Endothelial cell of umbilical vein (primary cell): ENCODE measurements around the gene VAV3. TPM values are rescaled to one million over a fixed set of nuclear protein-coding genes. Genes with fewer than 3 reads are reported as not detected.

ENCODE experiments used
- BruUV-seq: library from RNA; stranded (reverse); fragments of 400-500 nt; replicated peaks from 2 replicates; lab custom pipeline; 2021; lab: Mats Ljungman, UMichigan
- CTCF ChIA-PET: fragments of 300-600, 350-600 bp; sonication (Branson Sonifier 250); formaldehyde crosslinking; loops from one replicate; lab custom pipeline; 2021; ENCODE audit warnings: antibody characterized with exemption, inconsistent platforms; lab: Charles Lee
- POLR2A ChIA-PET: fragments of 300-600, 350-600 bp; sonication (Branson Sonifier 250); formaldehyde crosslinking; loops from one replicate; lab custom pipeline; 2021; ENCODE audit warnings: antibody characterized with exemption, inconsistent platforms; lab: Charles Lee
- DNase-seq: peaks from one replicate; pipeline ENCODE4 v3.0.0-alpha.2; 2011; ENCODE audit warnings: low read depth, low spot score
- FAIRE-seq: peaks from 2 replicates; lab custom pipeline; 2011; peaks lifted over from hg19 to GRCh38; lab: Jason Lieb, UNC
- H2AFZ ChIP-seq: 2 replicates; pipeline ENCODE4 v1.6.0; 2012; ENCODE audit warnings: low read depth, low read length, control low read depth, inconsistent platforms
- H3K27ac ChIP-seq: 2 replicates; pipeline ENCODE4 v1.5.1; 2011; ENCODE audit warnings: low read depth, mild to moderate bottlenecking, control low read depth, low read length, moderate library complexity; ENCODE audit not compliant: insufficient read depth
- H3K27me3 ChIP-seq, 2 experiments: 2 replicates each; pipeline versions ENCODE4 v1.6.0 to v1.6.1; 2011; ENCODE audit warnings: low read length in 2 of 2, mixed read lengths in 1 of 2; ENCODE audit not compliant: control insufficient read depth in 2 of 2, insufficient read depth in 2 of 2
- H3K36me3 ChIP-seq, 2 experiments: 2 replicates in 1 of 2; 3 replicates in 1 of 2; pipeline ENCODE4 v1.5.1; 2011; ENCODE audit warnings: low read length in 2 of 2, mild to moderate bottlenecking in 1 of 2, moderate library complexity in 1 of 2; ENCODE audit not compliant: control insufficient read depth in 2 of 2, insufficient read depth in 2 of 2; ENCODE audit errors: extremely low read depth in 1 of 2
- H3K4me1 ChIP-seq: 3 replicates; pipeline ENCODE4 v1.5.1; 2011; ENCODE audit warnings: mild to moderate bottlenecking, low read length; ENCODE audit not compliant: control insufficient read depth, insufficient read depth; ENCODE audit errors: extremely low read depth
- H3K4me2 ChIP-seq: 2 replicates; pipeline ENCODE4 v1.6.1; 2011; ENCODE audit warnings: low read length, control low read depth, mixed read lengths; ENCODE audit not compliant: insufficient read depth
- H3K4me3 ChIP-seq, 3 experiments: fragments of 200-600 bp in 1 of 3; sonication (generic), shearing (Covaris generic) in 1 of 3; replicated peaks in 1 of 3; 2 replicates each; pipeline ENCODE4 v1.5.1; 2011 to 2016; ENCODE audit warnings: control low read depth in 3 of 3, low read length in 3 of 3, mild to moderate bottlenecking in 2 of 3, inconsistent platforms in 1 of 3, low read depth in 1 of 3, moderate library complexity in 1 of 3; ENCODE audit not compliant: insufficient read depth in 1 of 3
- H3K79me2 ChIP-seq: 2 replicates; pipeline ENCODE4 v1.6.0; 2012; ENCODE audit warnings: low read length, inconsistent platforms; ENCODE audit not compliant: control insufficient read depth, insufficient read depth
- H3K9ac ChIP-seq: replicated peaks from 2 replicates; pipeline ENCODE3; 2011; ENCODE audit warnings: low read length, control low read depth; ENCODE audit not compliant: insufficient read depth; ENCODE audit errors: extremely low read depth
- H3K9me1 ChIP-seq: replicated peaks from 3 replicates; pipeline ENCODE4 v1.6.0; 2011; ENCODE audit warnings: mild to moderate bottlenecking, low read length; ENCODE audit not compliant: control insufficient read depth, insufficient read depth; ENCODE audit errors: extremely low read depth
- H3K9me3 ChIP-seq: replicated peaks from 2 replicates; pipeline ENCODE4 v1.5.1; 2012; ENCODE audit warnings: low read length, inconsistent platforms; ENCODE audit not compliant: control insufficient read depth, insufficient read depth
- H4K20me1 ChIP-seq: replicated peaks from 2 replicates; pipeline ENCODE3; 2011; ENCODE audit warnings: mild to moderate bottlenecking, low read length; ENCODE audit not compliant: control insufficient read depth, insufficient read depth; ENCODE audit errors: extremely low read depth
- EZH2 ChIP-seq: IDR thresholded peaks from 2 replicates; pipeline ENCODE4 v1.6.1; 2012; ENCODE audit warnings: borderline replicate concordance, low read depth, mild to moderate bottlenecking, moderate library complexity, low read length, inconsistent platforms; ENCODE audit not compliant: severe bottlenecking
- FOS ChIP-seq: IDR thresholded peaks from 2 replicates; pipeline ENCODE4 v1.6.1; 2011; ENCODE audit warnings: mild to moderate bottlenecking, low read length, moderate library complexity, borderline replicate concordance; ENCODE audit not compliant: insufficient read depth
- GATA2 ChIP-seq: IDR thresholded peaks from 2 replicates; pipeline ENCODE4 v1.7.0; 2011; ENCODE audit warnings: low read depth, mild to moderate bottlenecking, moderate library complexity, mixed read lengths, low read length; ENCODE audit not compliant: insufficient read length, insufficient read depth
- JUN ChIP-seq: IDR thresholded peaks from 2 replicates; pipeline ENCODE4 v1.6.1; 2011; ENCODE audit warnings: borderline replicate concordance, low read depth; ENCODE audit not compliant: insufficient read length, insufficient read depth
- MAX ChIP-seq: IDR thresholded peaks from 2 replicates; pipeline ENCODE4 v1.6.1; 2011; ENCODE audit not compliant: insufficient read depth, insufficient read length
- MYC ChIP-seq: IDR thresholded peaks from one replicate; pipeline ENCODE4 v1.6.1; 2011; ENCODE audit warnings: mild to moderate bottlenecking, low read depth, low read length
- POLR2A ChIP-seq: IDR thresholded peaks from 2 replicates; pipeline ENCODE4 v1.6.1; 2012; ENCODE audit warnings: low read depth, mild to moderate bottlenecking, control low read depth, low read length
- POLR2AphosphoS5 ChIP-seq: IDR thresholded peaks from 2 replicates; pipeline ENCODE4 v1.6.1; 2012; ENCODE audit warnings: low read depth, mild to moderate bottlenecking, control low read depth, low read length, moderate library complexity; ENCODE audit not compliant: insufficient read depth
- dilution Hi-C: fragments of 300-500 bp; cut with MboI; formaldehyde crosslinking; loops from one replicate; pipeline ENCODE4 v1.15.0; 2019; ENCODE audit warnings: low sequenced_read_pairs; ENCODE audit not compliant: extremely low pct_ligation_motif_present
- intact Hi-C: fragments of 100-400 bp; cut with micrococcal nuclease; formaldehyde crosslinking; loops from one replicate; pipeline ENCODE4 v1.10.0; 2022
- polyA plus RNA-seq, 4 experiments: library from polyadenylated mRNA; depleted of rRNA in 3 of 4; stranded (reverse) in 3 of 4; unstranded in 1 of 4; fragments of >200 nt; gene quantifications; 2 replicates each; pipeline versions ENCODE4 v1.2.1 to v1.2.3, GENCODE V29; 2011 to 2012; ENCODE audit warnings: missing spikeins in 1 of 4
- total RNA-seq: library from RNA; stranded (reverse); gene quantifications from 2 replicates; pipeline ENCODE4 v1.2.3, GENCODE V29; 2021
- TF ChIP-seq, protein P1 (sequence below), 2 donors: IDR thresholded peaks; 1 replicate in 1 of 2; 2 replicates in 1 of 2; pipeline ENCODE4 v1.5.1; 2011; ENCODE audit warnings: low read length in 2 of 2, mild to moderate bottlenecking in 2 of 2, moderate library complexity in 2 of 2, control low read depth in 1 of 2, inconsistent platforms in 1 of 2, low read depth in 1 of 2; ENCODE audit not compliant: insufficient read depth in 1 of 2; ENCODE audit errors: extremely low read depth in 1 of 2

VAV3 gene
- total and polyA plus RNA-seq, 2 donors (not counting 3 experiments of a cell fraction or from before 2014, with no cell fraction given), result 0.18 to 1.5 TPM

GRCh38 chr1:107549152-107549810, 415.7 kb downstream of the VAV3 start:
- POLR2A ChIA-PET, result no interaction called here
- no peak for TF ChIP-seq POLR2AphosphoS5
- TF ChIP-seq FOS, result no peak
- TF ChIP-seq JUN, result no peak
- TF ChIP-seq, protein P1, sequence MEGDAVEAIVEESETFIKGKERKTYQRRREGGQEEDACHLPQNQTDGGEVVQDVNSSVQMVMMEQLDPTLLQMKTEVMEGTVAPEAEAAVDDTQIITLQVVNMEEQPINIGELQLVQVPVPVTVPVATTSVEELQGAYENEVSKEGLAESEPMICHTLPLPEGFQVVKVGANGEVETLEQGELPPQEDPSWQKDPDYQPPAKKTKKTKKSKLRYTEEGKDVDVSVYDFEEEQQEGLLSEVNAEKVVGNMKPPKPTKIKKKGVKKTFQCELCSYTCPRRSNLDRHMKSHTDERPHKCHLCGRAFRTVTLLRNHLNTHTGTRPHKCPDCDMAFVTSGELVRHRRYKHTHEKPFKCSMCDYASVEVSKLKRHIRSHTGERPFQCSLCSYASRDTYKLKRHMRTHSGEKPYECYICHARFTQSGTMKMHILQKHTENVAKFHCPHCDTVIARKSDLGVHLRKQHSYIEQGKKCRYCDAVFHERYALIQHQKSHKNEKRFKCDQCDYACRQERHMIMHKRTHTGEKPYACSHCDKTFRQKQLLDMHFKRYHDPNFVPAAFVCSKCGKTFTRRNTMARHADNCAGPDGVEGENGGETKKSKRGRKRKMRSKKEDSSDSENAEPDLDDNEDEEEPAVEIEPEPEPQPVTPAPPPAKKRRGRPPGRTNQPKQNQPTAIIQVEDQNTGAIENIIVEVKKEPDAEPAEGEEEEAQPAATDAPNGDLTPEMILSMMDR (IDR thresholded peaks at IDR 0.05; ENCODE audit: extremely low read depth in 1 of 2, insufficient read depth in 1 of 2, low read depth in 1 of 2, low read length in 2 of 2), result no peak
- no peak for TF ChIP-seq EZH2
- no peak for TF ChIP-seq POLR2A
- TF ChIP-seq GATA2, result no peak
- no peak for TF ChIP-seq MAX
- TF ChIP-seq MYC, result no peak
- no peaks in the 10 kb centered on the region for H3K27me3 ChIP-seq
- H3K4me3 ChIP-seq, result no peak overlapping the region
- no peak overlapping the region for H2AFZ ChIP-seq
- H3K9me3 ChIP-seq, result no peaks in the 10 kb centered on the region
- no peaks in the 10 kb centered on the region for H4K20me1 ChIP-seq
- no peak for FAIRE-seq
- dilution Hi-C loops, result no loop called here
- H3K36me3 ChIP-seq, result no peaks in the 10 kb centered on the region
- no peaks in the 10 kb centered on the region for H3K79me2 ChIP-seq
- no TSS peak for BruUV-seq
- H3K4me2 ChIP-seq, result no peak overlapping the region
- H3K9ac ChIP-seq, result no peak overlapping the region
- DNase-seq, result no peak
- intact Hi-C loops, result no loop called here
- no peaks in the 10 kb centered on the region for H3K4me1 ChIP-seq
- H3K27ac ChIP-seq, result no peak overlapping the region
- CTCF ChIA-PET, result no interaction called here
- H3K9me1 ChIP-seq, result no peaks in the 10 kb centered on the region
